Esophagus squamous epithelium (tissue), 5 donors: ENCODE data around the gene TSPAN13. TPM values are rescaled to one million over a fixed set of nuclear protein-coding genes. Genes with fewer than 3 reads are reported as not detected.

Experiments used
- DNase-seq: peaks from one replicate; lab custom pipeline; 2025; lab: John Stamatoyannopoulos, UW
- H3K27ac ChIP-seq, 4 donors: fragments of 200-600 bp; sonication (generic); one replicate each; pipeline ENCODE4 v1.5.1; 2016 to 2019; ENCODE audit warnings: mild to moderate bottlenecking in 1 of 4
- H3K27me3 ChIP-seq, 4 donors: fragments of 200-600 bp; sonication (generic); 1 replicate in 3 of 4; 2 replicates in 1 of 4; pipeline versions ENCODE4 v1.5.1 to v1.6.0; 2017 to 2021; ENCODE audit warnings: antibody characterized with exemption in 1 of 4
- H3K36me3 ChIP-seq, 3 donors: fragments of 200-600 bp; sonication (generic); one replicate each; pipeline ENCODE4 v1.5.1; 2016 to 2019
- H3K4me1 ChIP-seq, 3 donors: fragments of 200-600 bp; sonication (generic); one replicate each; pipeline ENCODE4 v1.5.1; 2017 to 2019
- H3K4me3 ChIP-seq, 4 donors: fragments of 200-600 bp; sonication (generic); 1 replicate in 3 of 4; 2 replicates in 1 of 4; pipeline ENCODE4 v1.5.1; 2016 to 2019; ENCODE audit warnings: mild to moderate bottlenecking in 2 of 4, moderate library complexity in 1 of 4
- H3K9me3 ChIP-seq, 3 donors: fragments of 200-600 bp; sonication (generic); one replicate each; pipeline ENCODE4 v1.5.1; 2016 to 2019
- POLR2A ChIP-seq, 4 donors: fragments of 450-650 bp; IDR thresholded peaks; one replicate each; pipeline ENCODE4 v1.6.1; 2017; ENCODE audit warnings: antibody characterized with exemption in 4 of 4, mild to moderate bottlenecking in 4 of 4, moderate library complexity in 3 of 4
- WGBS, 2 donors: methylation state at CpG; one replicate each; pipeline ENCODE4 v1.1.5; 2018; 5-methylcytosine and 5-hydroxymethylcytosine counted together
- intact Hi-C: fragments of 100-400 bp; cut with DNase I; formaldehyde crosslinking; loops from one replicate; pipeline ENCODE4 v1.15.0; 2022
- total RNA-seq, 4 donors: library from RNA; depleted of rRNA; stranded (reverse); fragments of >200 nt; gene quantifications; one replicate each; pipeline ENCODE4 v1.1.0, GENCODE V29; 2016
- TF ChIP-seq, protein P1 (sequence below), 6 experiments: fragments of 450-650 bp in 4 of 6; fragments of 200-600 bp in 2 of 6; sonication (generic) in 2 of 6; IDR thresholded peaks; one replicate each; pipeline ENCODE4 v1.5.1; 2016 to 2019; ENCODE audit warnings: antibody characterized with exemption in 6 of 6, mild to moderate bottlenecking in 4 of 6, moderate library complexity in 4 of 6
- donor health status: DM: yes; HTN: yes; CAD: no.

TSPAN13 gene
- total RNA-seq, 4 donors from 2014 or later = 9.5 to 16.7 (median 12.1) TPM

DNA sequence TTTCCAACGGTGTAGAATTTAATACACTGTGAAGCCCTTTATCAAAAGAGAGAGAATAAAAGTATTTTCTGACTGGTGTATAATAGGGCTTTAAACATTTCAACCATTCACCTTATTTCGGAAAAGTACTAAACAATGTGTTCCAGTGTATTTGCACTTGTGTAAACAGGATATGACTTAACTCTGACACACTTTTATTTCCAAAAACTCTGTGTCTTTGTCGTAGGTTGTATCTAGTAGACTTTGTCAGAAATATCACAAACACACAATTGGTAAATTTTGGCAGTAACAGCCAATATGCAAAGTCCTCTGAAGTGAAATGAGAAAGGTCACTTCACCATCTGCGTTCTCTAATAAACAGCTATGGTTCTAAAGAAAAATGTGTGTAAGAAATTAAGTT, 10.3 kb upstream of the TSPAN13 start:
- Histone ChIP-seq H3K4me1 (peaks cover 0 to 8% (median 0%) of the 10 kb centered on the region in 3 donors), H3K9me3 (no peaks in the 10 kb centered on the region), H3K36me3 (no peaks in the 10 kb centered on the region), H3K4me3 (no peak overlapping the region), H3K27ac (peak overlapping the region in 1 of 4 donors; percentile 23), H3K27me3 (no peaks in the 10 kb centered on the region)
- 36 to 47% methylated on average over 4 of the region's 4 CpGs for WGBS, 2 donors
- intact Hi-C loops = no loop called here
- TF ChIP-seq POLR2A (IDR thresholded peaks at IDR 0.05) = no peak
- TF ChIP-seq, protein P1, sequence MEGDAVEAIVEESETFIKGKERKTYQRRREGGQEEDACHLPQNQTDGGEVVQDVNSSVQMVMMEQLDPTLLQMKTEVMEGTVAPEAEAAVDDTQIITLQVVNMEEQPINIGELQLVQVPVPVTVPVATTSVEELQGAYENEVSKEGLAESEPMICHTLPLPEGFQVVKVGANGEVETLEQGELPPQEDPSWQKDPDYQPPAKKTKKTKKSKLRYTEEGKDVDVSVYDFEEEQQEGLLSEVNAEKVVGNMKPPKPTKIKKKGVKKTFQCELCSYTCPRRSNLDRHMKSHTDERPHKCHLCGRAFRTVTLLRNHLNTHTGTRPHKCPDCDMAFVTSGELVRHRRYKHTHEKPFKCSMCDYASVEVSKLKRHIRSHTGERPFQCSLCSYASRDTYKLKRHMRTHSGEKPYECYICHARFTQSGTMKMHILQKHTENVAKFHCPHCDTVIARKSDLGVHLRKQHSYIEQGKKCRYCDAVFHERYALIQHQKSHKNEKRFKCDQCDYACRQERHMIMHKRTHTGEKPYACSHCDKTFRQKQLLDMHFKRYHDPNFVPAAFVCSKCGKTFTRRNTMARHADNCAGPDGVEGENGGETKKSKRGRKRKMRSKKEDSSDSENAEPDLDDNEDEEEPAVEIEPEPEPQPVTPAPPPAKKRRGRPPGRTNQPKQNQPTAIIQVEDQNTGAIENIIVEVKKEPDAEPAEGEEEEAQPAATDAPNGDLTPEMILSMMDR (IDR thresholded peaks at IDR 0.05) = no peak
- no peak for DNase-seq

- H3K4me3 ChIP-seq = no peak overlapping the region
- H3K9me3 ChIP-seq = no peaks in the 10 kb centered on the region
- no peak for TF ChIP-seq POLR2A (IDR thresholded peaks at IDR 0.05)
- 68 to 78% methylated on average over 4 to 6 of the region's 6 CpGs for WGBS, 2 donors
- H3K4me1 ChIP-seq = peaks cover 0 to 8% (median 0%) of the 10 kb centered on the region in 3 donors
- no peak for DNase-seq
- H3K27me3 ChIP-seq = no peaks in the 10 kb centered on the region
- intact Hi-C loops = no loop called here
- no peak overlapping the region for H3K27ac ChIP-seq
- no peaks in the 10 kb centered on the region for H3K36me3 ChIP-seq
These were observed 8.9 kb upstream of the TSPAN13 start for GRCh38 chr7:16744518-16745250.

DNA sequence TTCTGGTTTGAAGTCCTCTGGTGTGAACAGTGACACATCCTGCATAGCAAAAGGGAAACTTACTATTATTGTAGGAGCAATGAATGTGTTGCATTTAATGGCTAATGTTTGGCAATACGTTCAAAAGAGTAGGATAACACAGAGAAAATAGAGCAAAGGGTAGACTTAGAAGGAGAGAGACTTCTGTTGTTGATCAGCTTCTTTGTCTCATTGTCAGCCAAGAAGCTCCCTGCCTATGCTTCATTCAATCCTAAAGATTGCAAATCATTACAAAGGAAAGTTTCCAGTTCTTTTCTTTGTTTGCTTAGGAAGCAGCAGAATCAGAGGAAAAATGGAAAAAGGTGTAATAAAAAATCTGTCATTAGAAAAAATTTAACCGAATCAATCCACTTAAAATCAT, 7.9 kb upstream of the TSPAN13 start:
- peaks cover 0 to under 1% (median 0%) of the 10 kb centered on the region in 3 donors for H3K4me1 ChIP-seq
- H3K27me3 ChIP-seq = no peaks in the 10 kb centered on the region
- no peaks in the 10 kb centered on the region for H3K9me3 ChIP-seq
- H3K36me3 ChIP-seq = no peaks in the 10 kb centered on the region
- TF ChIP-seq POLR2A (IDR thresholded peaks at IDR 0.05) = no peak
- TF ChIP-seq, protein P1 (IDR thresholded peaks at IDR 0.05) = no peak
- H3K4me3 ChIP-seq = no peak overlapping the region
- intact Hi-C loops = no loop called here
- 56 to 78% methylated on average over 2 of the region's 2 CpGs for WGBS, 2 donors
- DNase-seq = no peak
- H3K27ac ChIP-seq = no peak overlapping the region

DNA sequence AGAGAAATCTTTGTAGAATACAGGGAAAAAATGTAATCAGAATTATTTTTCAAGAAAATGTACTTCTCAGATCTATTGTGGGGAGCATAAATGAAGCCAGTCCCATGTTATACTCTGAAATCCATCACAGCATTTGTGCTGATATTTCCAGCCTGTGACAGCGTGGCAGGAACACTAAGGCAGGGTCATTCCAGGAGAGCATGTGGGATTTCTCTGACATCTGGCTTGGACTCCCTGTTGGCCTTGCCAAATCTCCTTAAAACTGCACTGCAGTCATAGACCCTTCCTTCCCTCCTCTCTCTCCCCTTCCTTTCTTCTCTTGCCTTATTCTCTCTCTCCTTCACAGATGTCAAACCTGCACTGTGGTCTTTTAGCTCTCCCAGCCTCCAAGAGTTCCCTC, 6.5 kb upstream of the TSPAN13 start:
- no peaks in the 10 kb centered on the region for H3K9me3 ChIP-seq
- TF ChIP-seq, protein P1 (IDR thresholded peaks at IDR 0.05) = no peak
- no peak for TF ChIP-seq POLR2A (IDR thresholded peaks at IDR 0.05)
- H3K4me3 ChIP-seq = no peak overlapping the region
- 82 to 100% methylated on average over 1 of the region's 1 CpG for WGBS, 2 donors
- no peaks in the 10 kb centered on the region for H3K36me3 ChIP-seq
- intact Hi-C loops = no loop called here
- H3K27me3 ChIP-seq = no peaks in the 10 kb centered on the region
- no peak for DNase-seq
- H3K27ac ChIP-seq = no peak overlapping the region
- no peaks in the 10 kb centered on the region for H3K4me1 ChIP-seq

GRCh38 chr7:16753932-16754855, 639 bp downstream of the TSPAN13 start:
- peaks cover 0 to 18% (median 3%) of the 10 kb centered on the region in 3 donors for H3K4me1 ChIP-seq
- intact Hi-C loops = no loop called here
- no peak for DNase-seq
- peaks cover 0 to 14% (median 0%) of the 10 kb centered on the region in 4 donors for H3K27me3 ChIP-seq
- no peaks in the 10 kb centered on the region for H3K36me3 ChIP-seq
- no peaks in the 10 kb centered on the region for H3K9me3 ChIP-seq
- WGBS, 2 donors = 4 to 8% methylated on average over 38 to 45 of the region's 58 CpGs
- H3K27ac ChIP-seq = peak overlapping the region; percentile 31 to 73 (median 64)
- H3K4me3 ChIP-seq = peak overlapping the region; percentile 61 to 89 (median 70)
- TF ChIP-seq, protein P1 (IDR thresholded peaks at IDR 0.05) = no peak
